Measurements from ENCODE around the gene STOM.

The STOM gene

DNA sequence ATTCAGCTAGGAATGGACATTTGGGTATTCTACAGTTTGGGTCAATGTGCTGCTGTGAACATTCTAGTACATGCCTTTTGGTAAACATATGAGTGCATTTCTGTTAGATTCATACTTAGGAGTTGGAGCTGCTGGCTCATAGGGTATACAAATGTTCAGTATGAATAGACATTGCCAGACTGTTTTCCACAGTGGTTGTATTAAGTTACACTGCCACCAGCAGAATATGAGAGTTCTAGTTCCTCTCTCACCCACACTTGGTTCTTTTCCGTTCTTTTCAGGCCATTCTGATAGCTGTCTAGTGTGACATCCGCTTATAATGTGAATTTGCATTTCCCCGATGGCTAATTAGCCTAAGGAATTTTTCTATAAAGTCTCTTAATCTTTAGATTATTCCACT, 25.0 kb downstream of the STOM start:
- H3K4me1 ChIP-seq (ENCODE audit: control insufficient read depth, insufficient read depth, low read length, poor library complexity, severe bottlenecking), result no peaks in the 10 kb centered on the region
- no peak overlapping the region for H3K27ac ChIP-seq (ENCODE audit: low read depth, low read length, severe bottlenecking)
- H3K36me3 ChIP-seq (ENCODE audit: control insufficient read depth, insufficient read depth, low read length), result no peaks in the 10 kb centered on the region
- WGBS, 2 experiments (ENCODE audit: insufficient coverage in 2 of 2), result 93% methylated on average over 3 of the region's 3 CpGs; no CpG with 5 or more reads in 1 of the 2 experiments
- H3K9me3 ChIP-seq (ENCODE audit: control insufficient read depth, low read length), result no peaks in the 10 kb centered on the region
- no peak overlapping the region for H3K4me3 ChIP-seq (ENCODE audit: extremely low read depth, insufficient read depth, low read length, poor library complexity, severe bottlenecking)

GRCh38 chr9:121344184-121344583, 25.9 kb downstream of the STOM start:
- no peak overlapping the region for H3K4me3 ChIP-seq (ENCODE audit: extremely low read depth, insufficient read depth, low read length, poor library complexity, severe bottlenecking)
- no peaks in the 10 kb centered on the region for H3K9me3 ChIP-seq (ENCODE audit: control insufficient read depth, low read length)
- H3K4me1 ChIP-seq (ENCODE audit: control insufficient read depth, insufficient read depth, low read length, poor library complexity, severe bottlenecking), result no peaks in the 10 kb centered on the region
- 100% methylated on average over 3 to 4 of the region's 4 CpGs for WGBS, 2 experiments (ENCODE audit: insufficient coverage in 2 of 2)
- no peak overlapping the region for H3K27ac ChIP-seq (ENCODE audit: low read depth, low read length, severe bottlenecking)
- H3K36me3 ChIP-seq (ENCODE audit: control insufficient read depth, insufficient read depth, low read length), result no peaks in the 10 kb centered on the region

GRCh38 chr9:121340676-121341392, 29.2 kb downstream of the STOM start:
- WGBS, 2 experiments (ENCODE audit: insufficient coverage in 2 of 2), result 100% methylated on average over 1 to 5 of the region's 6 CpGs
- H3K9me3 ChIP-seq (ENCODE audit: control insufficient read depth, low read length), result no peaks in the 10 kb centered on the region
- H3K27ac ChIP-seq (ENCODE audit: low read depth, low read length, severe bottlenecking), result no peak overlapping the region
- no peaks in the 10 kb centered on the region for H3K4me1 ChIP-seq (ENCODE audit: control insufficient read depth, insufficient read depth, low read length, poor library complexity, severe bottlenecking)
- H3K36me3 ChIP-seq (ENCODE audit: control insufficient read depth, insufficient read depth, low read length), result no peaks in the 10 kb centered on the region
- H3K4me3 ChIP-seq (ENCODE audit: extremely low read depth, insufficient read depth, low read length, poor library complexity, severe bottlenecking), result no peak overlapping the region

DNA sequence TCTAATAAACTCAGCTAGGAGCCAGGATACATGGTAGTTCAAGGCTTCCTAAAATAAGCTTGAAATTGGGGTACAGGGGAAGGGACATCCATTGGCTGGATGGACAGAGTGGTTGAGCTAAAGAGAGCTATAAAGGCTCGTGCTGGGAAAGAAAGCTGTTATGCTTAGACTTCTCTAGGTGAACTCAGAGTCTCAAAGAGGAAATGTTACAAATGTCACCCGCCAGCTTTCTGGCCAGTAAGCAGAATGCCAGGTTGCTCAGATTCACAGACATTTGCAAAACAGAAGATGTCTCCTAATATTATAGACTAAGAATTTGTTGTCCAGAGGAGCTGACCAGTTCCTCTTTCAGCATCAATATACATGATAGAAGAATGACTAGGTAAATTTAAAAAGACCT, 30.6 kb downstream of the STOM start:
- Histone ChIP-seq H3K36me3 (ENCODE audit: control insufficient read depth, insufficient read depth, low read length) (no peaks in the 10 kb centered on the region), H3K27ac (ENCODE audit: low read depth, low read length, severe bottlenecking) (no peak overlapping the region), H3K9me3 (ENCODE audit: control insufficient read depth, low read length) (no peaks in the 10 kb centered on the region), H3K4me1 (ENCODE audit: control insufficient read depth, insufficient read depth, low read length, poor library complexity, severe bottlenecking) (no peaks in the 10 kb centered on the region), H3K4me3 (ENCODE audit: extremely low read depth, insufficient read depth, low read length, poor library complexity, severe bottlenecking) (no peak overlapping the region)
- WGBS, 2 experiments (ENCODE audit: insufficient coverage in 2 of 2), result 92 to 93% methylated on average over 1 to 2 of the region's 2 CpGs

DNA sequence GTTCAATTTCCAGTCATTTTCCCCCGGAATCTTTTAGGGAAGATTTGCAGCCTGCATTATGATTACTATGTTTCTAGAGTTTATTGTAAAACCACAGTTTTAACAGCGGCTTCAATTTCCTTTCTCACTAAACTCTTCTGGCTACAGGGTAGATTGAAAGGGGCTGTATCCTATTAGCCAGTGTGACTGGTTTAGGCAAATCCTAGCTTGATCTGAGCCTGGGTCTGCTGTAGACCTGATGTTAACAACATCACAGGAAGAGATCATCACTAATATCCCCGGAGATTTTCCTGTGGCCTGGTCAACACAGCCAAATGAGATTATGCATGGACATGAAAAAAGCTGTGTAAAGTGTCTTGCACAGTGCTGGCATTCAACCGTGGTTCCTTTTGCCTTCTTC, 33.4 kb downstream of the STOM start:
- Histone ChIP-seq H3K27ac (ENCODE audit: low read depth, low read length, severe bottlenecking) (no peak overlapping the region), H3K4me3 (ENCODE audit: extremely low read depth, insufficient read depth, low read length, poor library complexity, severe bottlenecking) (no peak overlapping the region), H3K36me3 (ENCODE audit: control insufficient read depth, insufficient read depth, low read length) (peaks cover 22% of the 10 kb centered on the region), H3K9me3 (ENCODE audit: control insufficient read depth, low read length) (no peaks in the 10 kb centered on the region), H3K4me1 (ENCODE audit: control insufficient read depth, insufficient read depth, low read length, poor library complexity, severe bottlenecking) (no peaks in the 10 kb centered on the region)
- WGBS, 2 experiments (ENCODE audit: insufficient coverage in 2 of 2), result 100% methylated on average over 1 to 2 of the region's 4 CpGs

DNA sequence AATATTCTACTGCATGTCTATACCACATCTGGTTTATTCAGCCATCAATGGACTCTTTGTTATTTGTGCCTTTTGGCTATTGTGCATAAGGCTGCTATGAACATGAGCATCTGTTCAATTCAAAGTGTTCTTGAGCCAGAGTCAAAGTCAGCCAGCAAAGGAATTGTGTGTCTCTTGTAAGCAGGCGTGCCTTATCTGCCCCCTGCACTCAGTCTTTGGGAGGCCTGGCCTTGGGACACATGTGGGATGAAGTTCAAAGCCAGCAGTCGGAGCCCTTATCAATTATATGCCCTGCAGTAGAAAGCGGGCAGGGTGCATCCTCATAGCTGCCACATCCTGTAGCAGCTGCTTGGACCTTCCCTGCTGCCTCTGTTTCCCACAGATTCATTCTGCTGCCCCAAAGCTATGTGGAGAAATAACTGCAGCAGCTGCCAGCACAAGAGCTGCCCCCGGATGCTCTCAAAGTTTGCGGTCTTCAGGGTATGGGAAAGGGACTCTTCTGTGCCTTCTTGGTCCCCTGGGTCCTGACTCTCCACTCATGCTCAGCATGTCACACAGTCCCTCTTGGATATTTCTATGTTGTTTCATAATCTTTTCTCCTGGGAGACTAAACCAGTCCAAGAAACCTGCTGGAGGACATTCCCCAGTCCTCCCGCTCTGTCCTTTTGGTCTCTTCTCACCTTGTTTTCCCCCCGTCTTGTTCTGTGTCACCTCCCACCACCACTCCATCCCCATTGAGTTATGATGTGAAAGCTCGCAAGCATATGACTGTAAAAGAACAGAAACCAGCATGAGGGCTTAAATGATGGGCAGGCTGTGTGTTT, 35.9 kb downstream of the STOM start:
- H3K36me3 ChIP-seq (ENCODE audit: control insufficient read depth, insufficient read depth, low read length), result peaks cover 48% of the 10 kb centered on the region
- 95 to 98% methylated on average over 4 to 7 of the region's 8 CpGs for WGBS, 2 experiments (ENCODE audit: insufficient coverage in 2 of 2)
- H3K27ac ChIP-seq (ENCODE audit: low read depth, low read length, severe bottlenecking), result no peak overlapping the region
- H3K9me3 ChIP-seq (ENCODE audit: control insufficient read depth, low read length), result no peaks in the 10 kb centered on the region
- H3K4me1 ChIP-seq (ENCODE audit: control insufficient read depth, insufficient read depth, low read length, poor library complexity, severe bottlenecking), result no peaks in the 10 kb centered on the region
- H3K4me3 ChIP-seq (ENCODE audit: extremely low read depth, insufficient read depth, low read length, poor library complexity, severe bottlenecking), result no peak overlapping the region

- WGBS, 2 experiments (ENCODE audit: insufficient coverage in 2 of 2), result 89 to 90% methylated on average over 11 to 12 of the region's 14 CpGs
These were observed 37.9 kb downstream of the STOM start for GRCh38 chr9:121331992-121332685.

DNA sequence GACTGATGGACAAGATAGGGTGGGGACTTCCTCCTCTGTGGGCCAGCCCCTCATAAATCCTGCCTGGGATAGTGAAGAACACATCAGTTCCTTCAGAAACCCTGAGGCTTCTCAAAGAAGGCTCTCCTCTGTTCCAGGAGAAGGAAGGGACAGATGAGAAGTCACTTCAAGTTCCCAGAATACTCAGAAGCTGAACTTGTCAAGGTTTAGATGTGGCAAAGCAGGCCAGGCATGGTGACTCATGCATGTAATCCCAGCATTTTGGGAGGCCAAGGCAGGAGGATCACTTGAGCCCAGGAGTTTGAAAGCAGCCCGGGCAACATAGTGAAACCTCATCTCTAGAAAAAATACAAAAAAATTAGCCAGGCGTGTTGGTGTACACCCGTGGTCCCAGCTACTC, 38.5 kb downstream of the STOM start:
- Histone ChIP-seq H3K9me3 (ENCODE audit: control insufficient read depth, low read length) (no peaks in the 10 kb centered on the region), H3K4me3 (ENCODE audit: extremely low read depth, insufficient read depth, low read length, poor library complexity, severe bottlenecking) (no peak overlapping the region), H3K36me3 (ENCODE audit: control insufficient read depth, insufficient read depth, low read length) (peaks cover 74% of the 10 kb centered on the region), H3K27ac (ENCODE audit: low read depth, low read length, severe bottlenecking) (no peak overlapping the region), H3K4me1 (ENCODE audit: control insufficient read depth, insufficient read depth, low read length, poor library complexity, severe bottlenecking) (no peaks in the 10 kb centered on the region)
- 100% methylated on average over 3 of the region's 3 CpGs for whole genome bisulfite sequencing, 2 experiments (ENCODE audit: insufficient coverage in 2 of 2)

More at GRCh38 chr9:121331992-121332685, 37.9 kb downstream of the STOM start:
- Histone ChIP-seq H3K27ac (ENCODE audit: low read depth, low read length, severe bottlenecking) (no peak overlapping the region), H3K4me3 (ENCODE audit: extremely low read depth, insufficient read depth, low read length, poor library complexity, severe bottlenecking) (no peak overlapping the region), H3K4me1 (ENCODE audit: control insufficient read depth, insufficient read depth, low read length, poor library complexity, severe bottlenecking) (no peaks in the 10 kb centered on the region), H3K36me3 (ENCODE audit: control insufficient read depth, insufficient read depth, low read length) (peaks cover 68% of the 10 kb centered on the region), H3K9me3 (ENCODE audit: control insufficient read depth, low read length) (no peaks in the 10 kb centered on the region)

DNA sequence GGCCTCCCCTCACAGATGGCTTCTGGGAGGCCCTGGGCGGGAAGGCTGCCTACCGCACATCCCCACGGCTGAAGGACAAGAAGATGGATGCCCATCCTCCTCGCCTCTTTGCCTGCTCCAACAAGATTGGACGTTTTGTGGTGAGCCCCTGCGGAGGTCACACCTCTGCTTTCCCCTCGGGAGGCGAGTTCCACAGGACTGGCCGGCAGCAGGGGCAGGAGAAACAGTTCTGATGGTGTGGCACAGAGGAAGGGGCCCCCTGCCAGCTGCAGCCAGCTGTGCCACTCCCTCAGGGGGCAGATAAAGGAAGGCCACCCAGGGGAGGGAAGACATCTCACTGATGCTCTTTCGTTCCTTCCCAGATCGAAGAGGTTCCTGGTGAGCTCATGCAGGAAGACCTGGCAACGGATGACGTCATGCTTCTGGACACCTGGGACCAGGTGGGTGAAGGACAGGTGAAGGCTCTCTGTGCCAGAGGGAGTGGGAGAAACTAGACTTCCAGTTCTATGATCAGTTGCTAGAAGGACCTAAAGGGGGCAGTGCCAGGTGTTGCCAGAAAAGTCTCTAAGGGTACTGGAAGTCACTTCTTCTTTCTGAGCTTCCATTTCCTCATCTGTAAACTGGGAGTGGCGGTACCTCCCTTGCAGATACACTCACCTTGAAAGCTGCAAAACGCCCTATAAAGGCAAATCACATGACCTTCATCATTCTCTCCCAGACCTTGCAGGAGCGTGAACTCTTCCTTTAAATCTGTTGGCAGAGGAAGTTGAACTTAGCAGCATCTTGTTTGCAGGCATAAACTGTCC, 41.0 kb downstream of the STOM start:
- Histone ChIP-seq H3K27ac (ENCODE audit: low read depth, low read length, severe bottlenecking) (no peak overlapping the region), H3K36me3 (ENCODE audit: control insufficient read depth, insufficient read depth, low read length) (peaks cover 96% of the 10 kb centered on the region), H3K4me1 (ENCODE audit: control insufficient read depth, insufficient read depth, low read length, poor library complexity, severe bottlenecking) (peaks cover 6% of the 10 kb centered on the region), H3K4me3 (ENCODE audit: extremely low read depth, insufficient read depth, low read length, poor library complexity, severe bottlenecking) (no peak overlapping the region), H3K9me3 (ENCODE audit: control insufficient read depth, low read length) (no peaks in the 10 kb centered on the region)
- 96 to 98% methylated on average over 14 to 16 of the region's 16 CpGs for WGBS, 2 experiments (ENCODE audit: insufficient coverage in 2 of 2)

- Histone ChIP-seq H3K27ac (ENCODE audit: low read depth, low read length, severe bottlenecking) (no peak overlapping the region), H3K36me3 (ENCODE audit: control insufficient read depth, insufficient read depth, low read length) (peaks cover 97% of the 10 kb centered on the region), H3K9me3 (ENCODE audit: control insufficient read depth, low read length) (no peaks in the 10 kb centered on the region), H3K4me1 (ENCODE audit: control insufficient read depth, insufficient read depth, low read length, poor library complexity, severe bottlenecking) (peaks cover 6% of the 10 kb centered on the region), H3K4me3 (ENCODE audit: extremely low read depth, insufficient read depth, low read length, poor library complexity, severe bottlenecking) (no peak overlapping the region)
- WGBS, 2 experiments (ENCODE audit: insufficient coverage in 2 of 2), result 81 to 82% methylated on average over 6 to 7 of the region's 8 CpGs
These were observed 41.6 kb downstream of the STOM start for GRCh38 chr9:121328476-121328875.

All from mesodermal cell (in vitro differentiated cells).